HEK293T (cell line): ENCODE data around the gene SCAF4.

Source experiments
- CTBP1 ChIP-seq: fragments of 450-650 bp; IDR thresholded peaks from 2 replicates; pipeline ENCODE4 v1.6.1; 2016; ENCODE audit warnings: borderline replicate concordance
- FOXA1 ChIP-seq: fragments of 450-650 bp; IDR thresholded peaks from 2 replicates; pipeline ENCODE4 v1.6.1; 2016; ENCODE audit warnings: mild to moderate bottlenecking
- L3MBTL2 ChIP-seq: fragments of 450-650 bp; conservative IDR thresholded peaks from 2 replicates; pipeline ENCODE4 v1.6.1; 2016; ENCODE audit warnings: mild to moderate bottlenecking
- NFRKB ChIP-seq: fragments of 450-650 bp; IDR thresholded peaks from 2 replicates; pipeline ENCODE4 v1.6.1; 2016; ENCODE audit warnings: mild to moderate bottlenecking, moderate library complexity
- SP1 ChIP-seq: fragments of 450-650 bp; IDR thresholded peaks from 2 replicates; pipeline ENCODE4 v1.6.1; 2017
- TF ChIP-seq, protein P1 (sequence below): fragments of 450-650 bp; IDR thresholded peaks from 2 replicates; pipeline ENCODE4 v1.6.1; 2016

- TF ChIP-seq L3MBTL2 (no peak), CTBP1 (no peak), FOXA1 (no peak), NFRKB (no peak), SP1 (no peak)
- TF ChIP-seq, protein P1, sequence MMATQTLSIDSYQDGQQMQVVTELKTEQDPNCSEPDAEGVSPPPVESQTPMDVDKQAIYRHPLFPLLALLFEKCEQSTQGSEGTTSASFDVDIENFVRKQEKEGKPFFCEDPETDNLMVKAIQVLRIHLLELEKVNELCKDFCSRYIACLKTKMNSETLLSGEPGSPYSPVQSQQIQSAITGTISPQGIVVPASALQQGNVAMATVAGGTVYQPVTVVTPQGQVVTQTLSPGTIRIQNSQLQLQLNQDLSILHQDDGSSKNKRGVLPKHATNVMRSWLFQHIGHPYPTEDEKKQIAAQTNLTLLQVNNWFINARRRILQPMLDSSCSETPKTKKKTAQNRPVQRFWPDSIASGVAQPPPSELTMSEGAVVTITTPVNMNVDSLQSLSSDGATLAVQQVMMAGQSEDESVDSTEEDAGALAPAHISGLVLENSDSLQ = no peak
Measured at GRCh38 chr21:31724552-31724951, 7.4 kb downstream of the SCAF4 start.
